ENCODE measurements around the gene GPR141.
A peak's percentile ranks its signal among the peaks of the same experiment; 100 is the strongest.

GPR141 gene

GRCh38 chr7:37674531-37674930, 9.0 kb upstream of the GPR141 start:
- TF ChIP-seq CTCF (IDR thresholded peaks at IDR 0.05): no peak
- H3K9me3 ChIP-seq (ENCODE audit: control insufficient read depth, low read length): no peaks in the 10 kb centered on the region
- H3K79me2 ChIP-seq: no peaks in the 10 kb centered on the region
- H3K4me2 ChIP-seq (ENCODE audit: low read length): no peak overlapping the region
- no peaks in the 10 kb centered on the region for H3K4me1 ChIP-seq
- H3K27me3 ChIP-seq (ENCODE audit: control insufficient read depth, insufficient read depth, low read length): no peaks in the 10 kb centered on the region
- H3K27ac ChIP-seq: no peak overlapping the region
- peak overlapping the region; percentile 8 for H2AFZ ChIP-seq
- H3K9ac ChIP-seq: no peak overlapping the region
- no peak overlapping the region for H3K4me3 ChIP-seq (ENCODE audit: low read depth, low read length)
- H3K36me3 ChIP-seq (ENCODE audit: control insufficient read depth, insufficient read depth, low read length): no peaks in the 10 kb centered on the region

GRCh38 chr7:37675749-37676148, 7.8 kb upstream of the GPR141 start:
- no peaks in the 10 kb centered on the region for H3K9me3 ChIP-seq (ENCODE audit: control insufficient read depth, low read length)
- no peak overlapping the region for H3K4me3 ChIP-seq (ENCODE audit: low read depth, low read length)
- H3K79me2 ChIP-seq: no peaks in the 10 kb centered on the region
- H3K9ac ChIP-seq: no peak overlapping the region
- H3K4me1 ChIP-seq: no peaks in the 10 kb centered on the region
- no peak for TF ChIP-seq CTCF (IDR thresholded peaks at IDR 0.05)
- no peak overlapping the region for H3K27ac ChIP-seq
- no peak overlapping the region for H2AFZ ChIP-seq
- H3K4me2 ChIP-seq (ENCODE audit: low read length): no peak overlapping the region
- no peaks in the 10 kb centered on the region for H3K27me3 ChIP-seq (ENCODE audit: control insufficient read depth, insufficient read depth, low read length)
- no peaks in the 10 kb centered on the region for H3K36me3 ChIP-seq (ENCODE audit: control insufficient read depth, insufficient read depth, low read length)

GRCh38 chr7:37684927-37685326, 1.4 kb downstream of the GPR141 start:
- no peaks in the 10 kb centered on the region for H3K36me3 ChIP-seq (ENCODE audit: control insufficient read depth, insufficient read depth, low read length)
- no peaks in the 10 kb centered on the region for H3K27me3 ChIP-seq (ENCODE audit: control insufficient read depth, insufficient read depth, low read length)
- no peak for TF ChIP-seq CTCF (IDR thresholded peaks at IDR 0.05)
- no peak overlapping the region for H2AFZ ChIP-seq
- H3K4me2 ChIP-seq (ENCODE audit: low read length): no peak overlapping the region
- peak overlapping the region; percentile 18 for H3K4me3 ChIP-seq (ENCODE audit: low read depth, low read length)
- H3K4me1 ChIP-seq: no peaks in the 10 kb centered on the region
- H3K79me2 ChIP-seq: no peaks in the 10 kb centered on the region
- H3K27ac ChIP-seq: no peak overlapping the region
- no peak overlapping the region for H3K9ac ChIP-seq
- H3K9me3 ChIP-seq (ENCODE audit: control insufficient read depth, low read length): no peaks in the 10 kb centered on the region

GRCh38 chr7:37686556-37687345, 3.2 kb downstream of the GPR141 start:
- H2AFZ ChIP-seq: no peak overlapping the region
- H3K36me3 ChIP-seq (ENCODE audit: control insufficient read depth, insufficient read depth, low read length): no peaks in the 10 kb centered on the region
- H3K27me3 ChIP-seq (ENCODE audit: control insufficient read depth, insufficient read depth, low read length): no peaks in the 10 kb centered on the region
- H3K9ac ChIP-seq: no peak overlapping the region
- TF ChIP-seq CTCF (IDR thresholded peaks at IDR 0.05): no peak
- H3K27ac ChIP-seq: no peak overlapping the region
- H3K4me3 ChIP-seq (ENCODE audit: low read depth, low read length): no peak overlapping the region
- no peaks in the 10 kb centered on the region for H3K4me1 ChIP-seq
- no peak overlapping the region for H3K4me2 ChIP-seq (ENCODE audit: low read length)
- H3K79me2 ChIP-seq: no peaks in the 10 kb centered on the region
- H3K9me3 ChIP-seq (ENCODE audit: control insufficient read depth, low read length): no peaks in the 10 kb centered on the region

GRCh38 chr7:37690206-37690605, 6.6 kb downstream of the GPR141 start:
- no peaks in the 10 kb centered on the region for H3K36me3 ChIP-seq (ENCODE audit: control insufficient read depth, insufficient read depth, low read length)
- no peaks in the 10 kb centered on the region for H3K4me1 ChIP-seq
- TF ChIP-seq CTCF (IDR thresholded peaks at IDR 0.05): no peak
- no peak overlapping the region for H3K4me3 ChIP-seq (ENCODE audit: low read depth, low read length)
- H3K79me2 ChIP-seq: no peaks in the 10 kb centered on the region
- H3K4me2 ChIP-seq (ENCODE audit: low read length): no peak overlapping the region
- H3K9ac ChIP-seq: no peak overlapping the region
- H3K9me3 ChIP-seq (ENCODE audit: control insufficient read depth, low read length): no peaks in the 10 kb centered on the region
- H3K27me3 ChIP-seq (ENCODE audit: control insufficient read depth, insufficient read depth, low read length): no peaks in the 10 kb centered on the region
- no peak overlapping the region for H3K27ac ChIP-seq
- no peak overlapping the region for H2AFZ ChIP-seq
